SH-SY5Y (cell line): ENCODE data around the gene ZBTB40.

Source experiments
- GATA2 ChIP-seq: IDR thresholded peaks from 2 replicates; pipeline ENCODE4 v1.6.1; 2011; ENCODE audit warnings: mild to moderate bottlenecking, low read depth, low read length
- GATA3 ChIP-seq: IDR thresholded peaks from 2 replicates; pipeline ENCODE4 v1.6.1; 2011; ENCODE audit warnings: low read depth, mild to moderate bottlenecking, low read length, moderate library complexity

DNA sequence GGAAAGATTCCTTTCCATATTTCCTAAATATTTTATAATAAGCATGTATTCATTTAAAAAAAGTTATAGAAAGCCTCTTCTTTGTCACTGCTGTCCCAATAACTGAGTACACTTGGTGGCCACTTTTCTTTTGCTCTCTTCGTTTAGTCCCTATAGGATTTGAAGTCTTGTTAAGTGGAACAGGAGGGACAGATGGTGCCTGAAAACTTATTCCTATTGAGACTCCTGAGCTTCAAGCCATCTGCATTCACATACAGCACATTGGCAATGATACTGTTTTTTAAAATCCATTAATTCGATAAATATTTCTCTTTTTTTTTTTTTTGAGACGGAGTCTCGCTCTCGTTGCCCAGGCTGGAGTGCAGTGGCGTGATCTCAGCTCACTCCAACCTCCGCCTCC is 2.0 kb upstream of the ZBTB40 start:
- TF ChIP-seq GATA3 (no peak), GATA2 (no peak)
